ENCODE data around the gene FDX2. TPM values are rescaled to one million over a fixed set of nuclear protein-coding genes. Genes with fewer than 3 reads are reported as not detected.

FDX2 gene
- total RNA-seq (ENCODE audit: low replicate concordance) = 7.1 and 21.8 TPM in 2 replicates

DNA sequence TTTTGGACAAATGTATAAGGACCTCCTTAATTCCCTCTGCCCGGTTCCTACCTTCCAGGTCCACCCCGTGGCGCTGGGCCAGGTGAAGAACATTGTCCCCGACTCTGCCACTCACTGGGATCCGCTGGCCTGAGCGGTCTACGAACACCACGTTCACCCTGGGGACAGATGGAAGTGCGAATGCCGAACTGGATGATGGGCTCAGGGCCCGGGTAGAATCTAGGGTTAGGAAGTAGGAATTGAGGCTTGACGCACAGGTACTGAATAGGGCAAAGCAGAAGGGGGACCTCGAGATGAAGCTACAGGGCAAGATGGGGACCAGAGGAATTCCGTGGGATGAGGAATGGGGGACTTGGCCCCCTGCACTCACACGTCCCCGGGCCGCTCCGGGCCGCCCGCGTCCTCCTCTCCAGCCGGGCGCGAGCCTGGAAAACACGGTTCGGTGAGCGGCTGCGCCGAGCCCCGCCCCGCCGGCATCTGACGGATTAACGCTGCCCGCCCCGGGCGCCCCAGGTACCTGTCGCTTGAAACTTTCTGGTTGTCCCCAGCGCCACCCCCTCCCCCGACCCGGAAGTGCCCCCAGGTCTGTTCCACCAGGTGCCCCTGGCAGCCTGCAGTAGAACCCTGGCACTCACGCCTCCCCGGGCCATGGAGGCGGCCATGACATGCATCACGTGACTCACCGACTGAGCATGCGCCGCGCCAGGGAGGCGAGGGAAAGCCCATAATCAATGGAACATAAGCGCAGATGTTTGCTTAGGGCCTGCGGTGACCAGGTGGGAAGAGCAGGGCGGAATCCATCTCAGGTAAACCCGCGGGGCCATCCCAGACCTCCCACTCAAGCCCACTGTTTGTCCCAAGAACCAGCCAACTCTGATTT, at the start of gene FDX2:
TSS of gene FDX2 (minus strand) at position 681 of the 880 bp plus-strand sequence. CDS start at position 662, 19 bp downstream.

DNA sequence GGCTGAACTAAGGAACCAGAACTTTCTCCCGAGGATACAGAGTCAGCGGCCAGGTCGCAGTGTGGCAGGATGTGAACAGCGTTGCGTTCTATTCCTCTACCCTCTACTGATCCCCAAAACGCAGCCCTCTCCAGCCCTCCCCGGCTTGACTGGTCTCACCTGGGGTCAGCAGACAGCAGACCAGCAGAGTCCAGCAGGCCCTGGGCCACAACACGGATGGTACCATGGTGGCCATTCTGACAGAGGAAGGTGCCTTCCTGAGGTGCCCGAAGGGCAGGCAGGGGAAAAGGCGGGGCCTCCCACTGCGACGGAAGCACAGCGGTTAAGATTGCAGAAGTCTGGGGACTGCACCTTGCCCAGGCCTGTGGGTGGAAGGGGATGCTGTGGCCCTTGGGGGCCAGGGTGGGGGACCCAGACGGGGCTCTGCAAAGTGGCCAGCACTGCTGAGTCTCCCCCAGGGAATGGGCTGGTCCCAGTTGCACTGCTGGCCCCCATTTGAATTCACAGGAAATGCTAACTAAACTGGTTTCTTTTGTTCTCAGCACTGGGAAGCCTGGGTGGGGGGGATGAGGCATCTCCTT, 23.7 kb upstream of the FDX2 start, which contains the start of gene ICAM3:
TSS of gene ICAM3 (minus strand) at position 245 of the 581 bp plus-strand sequence. CDS start at position 235, 10 bp downstream.

DNA sequence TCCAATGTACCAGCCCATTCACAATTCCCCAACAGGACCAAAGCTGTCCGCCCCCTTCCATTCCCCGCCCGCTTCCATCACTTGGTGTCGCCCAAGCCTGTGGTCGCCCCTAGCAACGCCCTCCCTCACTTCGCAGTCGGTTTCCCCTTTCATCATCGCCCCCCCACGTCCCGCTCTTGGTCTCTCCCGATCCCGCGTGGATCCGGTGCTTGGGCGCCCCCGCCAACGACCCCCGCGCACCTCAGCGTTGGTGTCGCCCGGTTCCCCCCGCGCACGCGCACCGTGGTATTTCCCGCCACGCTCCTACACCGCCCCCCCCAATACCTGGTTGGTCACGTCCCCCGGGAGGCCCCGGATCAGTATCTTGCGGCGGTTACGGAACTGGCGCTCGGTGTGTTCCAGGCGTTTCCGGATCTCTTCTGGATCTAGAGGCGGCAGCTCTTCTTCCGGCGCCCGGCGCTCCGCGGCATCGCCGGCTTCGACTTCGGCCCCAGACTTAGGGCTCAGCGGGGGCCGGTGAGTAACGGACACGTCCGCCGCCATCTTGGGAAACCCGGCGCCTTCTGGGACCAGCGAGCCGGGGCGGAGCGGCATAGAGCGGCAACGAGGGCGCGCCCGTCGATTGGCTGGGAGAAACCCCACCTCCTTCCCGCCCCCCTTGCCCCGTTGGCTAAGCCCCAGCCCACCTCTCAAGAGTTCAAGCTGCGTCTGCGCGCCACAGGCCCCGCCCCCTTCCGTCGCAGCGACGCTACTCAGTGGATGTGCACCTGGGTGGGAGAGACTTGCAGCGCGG, 17.3 kb upstream of the FDX2 start, which contains the start of gene RAVER1:
TSS of gene RAVER1 (minus strand) at position 565 of the 793 bp plus-strand sequence. CDS start at position 543, 22 bp downstream.

DNA sequence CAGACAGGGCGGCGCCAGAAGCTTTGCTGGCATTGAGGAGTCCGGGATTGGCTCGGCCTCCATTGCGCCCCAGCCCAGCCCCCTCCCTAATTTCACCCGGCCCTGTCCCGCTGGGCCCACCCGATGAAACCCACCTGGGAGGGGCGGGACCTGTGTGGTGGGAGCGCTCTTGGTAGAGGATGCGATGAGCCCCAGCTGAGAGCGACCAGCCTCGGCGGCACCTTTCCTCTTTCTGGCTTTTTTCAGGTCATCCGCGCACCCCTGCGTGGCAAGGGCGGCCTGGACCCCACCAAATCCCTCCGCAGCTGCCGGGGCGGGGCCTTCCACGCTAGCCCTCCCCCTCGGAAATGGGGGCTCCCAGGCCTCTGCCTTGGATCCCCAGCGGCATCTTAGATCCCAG, 6.4 kb downstream of the FDX2 start, which contains the start of gene ZGLP1:
TSS of gene ZGLP1 (minus strand) at position 393 of the 400 bp plus-strand sequence.

DNA sequence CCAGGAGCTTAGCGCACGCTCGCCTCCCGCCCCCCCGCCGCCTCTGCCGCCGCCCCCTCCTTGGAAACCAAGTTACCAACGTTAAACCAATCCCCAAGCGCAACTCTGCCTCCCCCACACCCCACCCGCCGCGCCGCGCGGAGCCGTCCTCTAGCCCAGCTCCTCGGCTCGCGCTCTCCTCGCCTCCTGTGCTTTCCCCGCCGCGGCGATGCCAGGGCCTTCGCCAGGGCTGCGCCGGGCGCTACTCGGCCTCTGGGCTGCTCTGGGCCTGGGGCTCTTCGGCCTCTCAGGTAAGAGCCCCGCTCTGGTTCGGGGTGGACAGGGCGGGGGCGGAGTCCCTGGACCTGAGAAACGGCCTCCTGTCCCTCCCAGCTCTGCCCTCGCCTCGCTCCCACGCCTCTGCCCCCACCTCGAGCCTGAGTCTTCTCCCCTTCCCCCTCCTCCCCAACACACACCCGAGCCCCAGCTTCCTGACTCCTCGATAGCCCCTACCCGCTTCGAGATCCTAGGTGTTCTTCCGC, 25.9 kb downstream of the FDX2 start, which contains the start of gene ICAM5:
TSS of gene ICAM5 (plus strand) at position 117 of the 521 bp plus-strand sequence. CDS start at position 209, 92 bp downstream.

DNA sequence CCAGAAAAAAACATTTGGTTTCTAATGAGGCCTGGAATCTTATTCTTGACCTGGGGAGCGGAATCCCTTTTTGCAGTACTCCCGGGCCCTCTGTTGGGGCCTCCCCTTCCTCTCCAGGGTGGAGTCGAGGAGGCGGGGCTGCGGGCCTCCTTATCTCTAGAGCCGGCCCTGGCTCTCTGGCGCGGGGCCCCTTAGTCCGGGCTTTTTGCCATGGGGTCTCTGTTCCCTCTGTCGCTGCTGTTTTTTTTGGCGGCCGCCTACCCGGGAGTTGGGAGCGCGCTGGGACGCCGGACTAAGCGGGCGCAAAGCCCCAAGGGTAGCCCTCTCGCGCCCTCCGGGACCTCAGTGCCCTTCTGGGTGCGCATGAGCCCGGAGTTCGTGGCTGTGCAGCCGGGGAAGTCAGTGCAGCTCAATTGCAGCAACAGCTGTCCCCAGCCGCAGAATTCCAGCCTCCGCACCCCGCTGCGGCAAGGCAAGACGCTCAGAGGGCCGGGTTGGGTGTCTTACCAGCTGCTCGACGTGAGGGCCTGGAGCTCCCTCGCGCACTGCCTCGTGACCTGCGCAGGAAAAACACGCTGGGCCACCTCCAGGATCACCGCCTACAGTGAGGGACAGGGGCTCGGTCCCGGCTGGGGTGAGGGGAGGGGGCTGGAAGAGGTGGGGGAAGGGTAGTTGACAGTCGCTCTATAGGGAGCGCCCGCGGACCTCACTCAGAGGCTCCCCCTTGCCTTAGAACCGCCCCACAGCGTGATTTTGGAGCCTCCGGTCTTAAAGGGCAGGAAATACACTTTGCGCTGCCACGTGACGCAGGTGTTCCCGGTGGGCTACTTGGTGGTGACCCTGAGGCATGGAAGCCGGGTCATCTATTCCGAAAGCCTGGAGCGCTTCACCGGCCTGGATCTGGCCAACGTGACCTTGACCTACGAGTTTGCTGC, 28.7 kb downstream of the FDX2 start, which contains the start of gene ICAM4:
TSS of gene ICAM4 (plus strand) at position 153 of the 935 bp plus-strand sequence. CDS start at position 211, 58 bp downstream.

DNA sequence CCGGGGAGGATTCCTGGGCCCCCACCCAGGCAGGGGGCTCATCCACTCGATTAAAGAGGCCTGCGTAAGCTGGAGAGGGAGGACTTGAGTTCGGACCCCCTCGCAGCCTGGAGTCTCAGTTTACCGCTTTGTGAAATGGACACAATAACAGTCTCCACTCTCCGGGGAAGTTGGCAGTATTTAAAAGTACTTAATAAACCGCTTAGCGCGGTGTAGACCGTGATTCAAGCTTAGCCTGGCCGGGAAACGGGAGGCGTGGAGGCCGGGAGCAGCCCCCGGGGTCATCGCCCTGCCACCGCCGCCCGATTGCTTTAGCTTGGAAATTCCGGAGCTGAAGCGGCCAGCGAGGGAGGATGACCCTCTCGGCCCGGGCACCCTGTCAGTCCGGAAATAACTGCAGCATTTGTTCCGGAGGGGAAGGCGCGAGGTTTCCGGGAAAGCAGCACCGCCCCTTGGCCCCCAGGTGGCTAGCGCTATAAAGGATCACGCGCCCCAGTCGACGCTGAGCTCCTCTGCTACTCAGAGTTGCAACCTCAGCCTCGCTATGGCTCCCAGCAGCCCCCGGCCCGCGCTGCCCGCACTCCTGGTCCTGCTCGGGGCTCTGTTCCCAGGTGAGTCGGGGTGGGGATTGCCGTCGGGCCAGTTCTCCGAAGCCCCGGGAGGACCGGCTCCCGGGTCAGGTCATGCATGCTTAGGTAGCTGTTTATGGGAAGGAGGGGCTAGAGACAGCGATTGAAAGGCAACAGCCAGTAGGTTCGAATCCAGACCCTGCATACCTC, 45.0 kb downstream of the FDX2 start, which contains the start of gene ICAM1:
TSS of gene ICAM1 (plus strand) at position 505 of the 779 bp plus-strand sequence. CDS start at position 545, 40 bp downstream.

Other genes with a start within 250 kb of the FDX2 start
- gene SHFL, start 229.7 kb downstream of the FDX2 start, total RNA-seq (ENCODE audit: low replicate concordance) = 16.0 and 22.7 TPM in 2 replicates
- under 0.01 and 0.45 TPM in 2 replicates for gene ANGPTL6, start 213.3 kb downstream of the FDX2 start, total RNA-seq (ENCODE audit: low replicate concordance)
- 25.2 and 32.5 TPM in 2 replicates for gene PPAN, start 209.7 kb downstream of the FDX2 start, total RNA-seq (ENCODE audit: low replicate concordance)
- 2.0 and 4.0 TPM in 2 replicates for gene P2RY11, start 204.3 kb downstream of the FDX2 start, total RNA-seq (ENCODE audit: low replicate concordance)
- 343 and 390 TPM in 2 replicates for gene EIF3G, start 196.1 kb downstream of the FDX2 start, total RNA-seq (ENCODE audit: low replicate concordance)
- 16.6 and 23.2 TPM in 2 replicates for gene DNMT1, start 121.1 kb downstream of the FDX2 start, total RNA-seq (ENCODE audit: low replicate concordance)
- 9.3 and 22.9 TPM in 2 replicates for gene S1PR2, start 84.7 kb downstream of the FDX2 start, total RNA-seq (ENCODE audit: low replicate concordance)
- gene MRPL4, start 63.8 kb downstream of the FDX2 start, total RNA-seq (ENCODE audit: low replicate concordance) = 5.7 and 18.0 TPM in 2 replicates
- gene ICAM1, start 44.9 kb downstream of the FDX2 start, total RNA-seq (ENCODE audit: low replicate concordance) = 7.5 and 20.7 TPM in 2 replicates
- gene ICAM4, start 29.1 kb downstream of the FDX2 start, total RNA-seq (ENCODE audit: low replicate concordance) = 0.45 and 0.82 TPM in 2 replicates
- gene ICAM5, start 26.1 kb downstream of the FDX2 start, total RNA-seq (ENCODE audit: low replicate concordance) = 0.94 and 1.7 TPM in 2 replicates
- gene ZGLP1, start 6.2 kb downstream of the FDX2 start, total RNA-seq (ENCODE audit: low replicate concordance) = 0.23 and 0.30 TPM in 2 replicates
- gene RAVER1, start 17.5 kb upstream of the FDX2 start, total RNA-seq (ENCODE audit: low replicate concordance) = 8.2 and 10.9 TPM in 2 replicates
- gene ICAM3, start 23.6 kb upstream of the FDX2 start, total RNA-seq (ENCODE audit: low replicate concordance) = 15.1 and 21.7 TPM in 2 replicates
- gene TYK2, start 64.6 kb upstream of the FDX2 start, total RNA-seq (ENCODE audit: low replicate concordance) = 70.4 and 104 TPM in 2 replicates
- 256 and 276 TPM in 2 replicates for gene CDC37, start 87.5 kb upstream of the FDX2 start, total RNA-seq (ENCODE audit: low replicate concordance)
- 2.5 and 2.9 TPM in 2 replicates for gene PDE4A, start 104.5 kb upstream of the FDX2 start, total RNA-seq (ENCODE audit: low replicate concordance)
- gene KEAP1, start 187.3 kb upstream of the FDX2 start, total RNA-seq (ENCODE audit: low replicate concordance) = 71.8 and 163 TPM in 2 replicates
- gene S1PR5, start 201.4 kb upstream of the FDX2 start, total RNA-seq (ENCODE audit: low replicate concordance) = 0.82 and 2.3 TPM in 2 replicates
- 6.3 and 19.0 TPM in 2 replicates for gene ATG4D, start 227.9 kb upstream of the FDX2 start, total RNA-seq (ENCODE audit: low replicate concordance)
- gene KRI1, start 250.0 kb upstream of the FDX2 start, total RNA-seq (ENCODE audit: low replicate concordance) = 8.6 and 13.5 TPM in 2 replicates